HepG2 (cell line): ENCODE data around the gene PSMA7. TPM values are rescaled to one million over a fixed set of nuclear protein-coding genes. Genes with fewer than 3 reads are reported as not detected.

Experiments
- BRD4 ChIP-seq: sonication (generic); formaldehyde crosslinking; IDR thresholded peaks from 2 replicates; pipeline ENCODE4 v1.4.0; 2020; ENCODE audit warnings: missing genetic modification reagents
- CENPT ChIP-seq: sonication (generic); formaldehyde crosslinking; IDR thresholded peaks from 2 replicates; pipeline ENCODE4 v1.8.0; 2022; ENCODE audit warnings: low read depth, mild to moderate bottlenecking, moderate library complexity, missing genetic modification reagents
- HMG20A ChIP-seq: IDR thresholded peaks from 2 replicates; pipeline ENCODE4 v1.6.1; 2016; ENCODE audit warnings: borderline replicate concordance
- KDM2A ChIP-seq: sonication (generic); formaldehyde crosslinking; IDR thresholded peaks from 2 replicates; pipeline ENCODE4 v1.4.0; 2020; ENCODE audit warnings: low read depth, missing genetic modification reagents, borderline replicate concordance
- MEIS2 ChIP-seq: sonication (generic); formaldehyde crosslinking; IDR thresholded peaks from 2 replicates; pipeline ENCODE4 v1.9.0; 2021; ENCODE audit warnings: mild to moderate bottlenecking, missing genetic modification reagents
- POLR2A ChIP-seq, 2 experiments: IDR thresholded peaks; 2 replicates each; pipeline ENCODE4 v1.6.1; 2011; ENCODE audit warnings: low read depth in 2 of 2, low read length in 2 of 2, mild to moderate bottlenecking in 1 of 2, moderate library complexity in 1 of 2; ENCODE audit not compliant: insufficient read depth in 1 of 2
- SAFB2 ChIP-seq: sonication (generic); formaldehyde crosslinking; IDR thresholded peaks from 2 replicates; pipeline ENCODE4 v1.5.1; 2020; ENCODE audit warnings: missing genetic modification reagents, low read depth, mild to moderate bottlenecking, borderline replicate concordance
- ZNF660 ChIP-seq: sonication (generic); formaldehyde crosslinking; IDR thresholded peaks from 2 replicates; pipeline ENCODE4 v1.5.1; 2020; ENCODE audit warnings: mild to moderate bottlenecking, low read depth, missing genetic modification reagents, borderline replicate concordance
- polyA plus RNA-seq, 8 experiments: library from polyadenylated mRNA; depleted of rRNA in 3 of 8; stranded (reverse) in 7 of 8; unstranded in 1 of 8; fragments of >200 nt; fragmentation: Illumina TruSeq in 4 of 8; extraction: Trizol in 4 of 8; gene quantifications; 2 replicates each; pipeline versions ENCODE4 v1.2.1 to v1.2.3, GENCODE V29; 2011 to 2016; ENCODE audit warnings: low read depth in 4 of 8, missing spikeins in 1 of 8, mixed read lengths in 1 of 8; ENCODE audit not compliant: insufficient read depth in 1 of 8
- total RNA-seq, 5 experiments: library from RNA; depleted of rRNA; stranded (reverse); fragments of >200 nt; fragmentation: Illumina TruSeq; extraction: Trizol; gene quantifications; 2 replicates each; pipeline ENCODE4 v1.2.3, GENCODE V29; 2016; ENCODE audit warnings: low read depth in 1 of 5
- TF ChIP-seq, protein P1 (sequence below): sonication (generic); formaldehyde crosslinking; IDR thresholded peaks from 2 replicates; pipeline ENCODE4 v1.4.0; 2020; ENCODE audit warnings: missing genetic modification reagents
- TF ChIP-seq, protein P2 (sequence below): sonication (generic); formaldehyde crosslinking; IDR thresholded peaks from 2 replicates; pipeline ENCODE4 v1.5.1; 2020; ENCODE audit warnings: missing genetic modification reagents, mild to moderate bottlenecking, borderline replicate concordance
- TF ChIP-seq, protein P3 (sequence below): IDR thresholded peaks from 2 replicates; pipeline ENCODE4 v1.6.1; 2018; ENCODE audit warnings: missing genetic modification reagents
- TF ChIP-seq, protein P4 (sequence below): sonication (generic); formaldehyde crosslinking; IDR thresholded peaks from 2 replicates; pipeline ENCODE4 v1.4.0; 2020; ENCODE audit warnings: low read depth, mild to moderate bottlenecking, missing genetic modification reagents
- TF ChIP-seq, protein P5 (sequence below): IDR thresholded peaks from 2 replicates; pipeline ENCODE4 v1.6.1; 2016; ENCODE audit warnings: missing compliant biosample characterization, missing genetic modification reagents, borderline replicate concordance
- TF ChIP-seq, protein P6 (sequence below): sonication (generic); formaldehyde crosslinking; IDR thresholded peaks from 2 replicates; pipeline ENCODE4 v1.4.0; 2020; ENCODE audit warnings: missing genetic modification reagents
- TF ChIP-seq, protein P7 (sequence below): sonication (generic); formaldehyde crosslinking; IDR thresholded peaks from 2 replicates; pipeline ENCODE4 v1.4.0; 2020; ENCODE audit warnings: low read depth, missing genetic modification reagents

Gene PSMA7
- total and polyA plus RNA-seq, 2 of the 13 experiments (the other 11 are each of a cell fraction or from before 2014, with no cell fraction given): 531 to 631 TPM

DNA sequence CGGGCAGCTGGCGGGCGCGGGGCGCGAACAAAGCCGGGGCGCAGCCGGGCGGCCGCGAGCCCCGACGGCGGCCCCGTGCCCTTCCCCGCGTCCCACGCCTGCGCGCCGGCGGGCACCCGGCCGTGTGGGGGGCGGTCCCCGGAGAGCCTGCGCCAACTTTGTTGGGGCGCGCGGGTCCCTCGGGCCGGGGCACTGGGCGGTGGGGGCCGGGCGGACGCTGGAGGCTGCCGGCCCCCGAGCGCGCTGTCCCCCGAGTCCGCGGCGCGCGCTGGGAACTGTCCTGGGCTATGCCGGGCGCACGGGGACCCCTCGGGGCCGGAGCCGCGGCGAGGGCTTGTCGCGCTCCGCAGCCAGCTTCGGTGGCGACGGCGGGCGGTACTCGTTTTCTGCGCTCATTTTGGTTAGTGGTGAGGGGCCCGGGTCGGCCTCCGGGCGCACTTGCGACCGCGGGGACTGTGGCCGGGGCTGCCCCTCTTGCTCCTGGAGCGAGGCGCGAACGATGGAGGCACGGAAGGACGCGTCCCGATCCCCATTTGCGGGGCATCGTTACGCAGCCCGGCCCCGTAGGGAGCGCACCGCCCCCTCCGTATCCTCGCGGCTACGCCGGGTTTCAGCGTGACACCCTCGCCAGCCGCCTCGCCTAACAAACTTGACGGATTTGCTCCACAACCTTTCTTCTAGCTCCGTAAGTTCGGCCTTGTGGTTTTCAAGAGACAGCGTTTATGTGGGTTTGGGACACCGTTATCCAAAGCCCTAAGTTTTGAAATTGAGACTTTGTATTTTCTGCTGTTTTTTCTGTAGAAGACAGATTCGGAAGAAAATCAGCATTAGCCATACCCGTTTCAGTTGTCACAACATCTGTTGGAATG lies 997 bp upstream of the PSMA7 start (continued):
- TF ChIP-seq, protein P1, sequence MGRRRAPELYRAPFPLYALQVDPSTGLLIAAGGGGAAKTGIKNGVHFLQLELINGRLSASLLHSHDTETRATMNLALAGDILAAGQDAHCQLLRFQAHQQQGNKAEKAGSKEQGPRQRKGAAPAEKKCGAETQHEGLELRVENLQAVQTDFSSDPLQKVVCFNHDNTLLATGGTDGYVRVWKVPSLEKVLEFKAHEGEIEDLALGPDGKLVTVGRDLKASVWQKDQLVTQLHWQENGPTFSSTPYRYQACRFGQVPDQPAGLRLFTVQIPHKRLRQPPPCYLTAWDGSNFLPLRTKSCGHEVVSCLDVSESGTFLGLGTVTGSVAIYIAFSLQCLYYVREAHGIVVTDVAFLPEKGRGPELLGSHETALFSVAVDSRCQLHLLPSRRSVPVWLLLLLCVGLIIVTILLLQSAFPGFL: no peak
- TF ChIP-seq CENPT (no peak), BRD4 (CRISPR knock-in tag) (no peak), MEIS2 (CRISPR knock-in tag) (no peak), HMG20A (no peak), KDM2A (CRISPR knock-in tag) (peak; percentile 82), ZNF660 (no peak), SAFB2 (no peak), POLR2A (IDR thresholded peaks at IDR 0.05; ENCODE audit: insufficient read depth in 1 of 2, low read depth in 2 of 2, low read length in 2 of 2) (peak in 1 of 2 experiments; percentile 53; a peak in 1 of 4 replicates)
- TF ChIP-seq, protein P2, sequence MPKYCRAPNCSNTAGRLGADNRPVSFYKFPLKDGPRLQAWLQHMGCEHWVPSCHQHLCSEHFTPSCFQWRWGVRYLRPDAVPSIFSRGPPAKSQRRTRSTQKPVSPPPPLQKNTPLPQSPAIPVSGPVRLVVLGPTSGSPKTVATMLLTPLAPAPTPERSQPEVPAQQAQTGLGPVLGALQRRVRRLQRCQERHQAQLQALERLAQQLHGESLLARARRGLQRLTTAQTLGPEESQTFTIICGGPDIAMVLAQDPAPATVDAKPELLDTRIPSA (CRISPR knock-in tag): no peak
- TF ChIP-seq, protein P3, sequence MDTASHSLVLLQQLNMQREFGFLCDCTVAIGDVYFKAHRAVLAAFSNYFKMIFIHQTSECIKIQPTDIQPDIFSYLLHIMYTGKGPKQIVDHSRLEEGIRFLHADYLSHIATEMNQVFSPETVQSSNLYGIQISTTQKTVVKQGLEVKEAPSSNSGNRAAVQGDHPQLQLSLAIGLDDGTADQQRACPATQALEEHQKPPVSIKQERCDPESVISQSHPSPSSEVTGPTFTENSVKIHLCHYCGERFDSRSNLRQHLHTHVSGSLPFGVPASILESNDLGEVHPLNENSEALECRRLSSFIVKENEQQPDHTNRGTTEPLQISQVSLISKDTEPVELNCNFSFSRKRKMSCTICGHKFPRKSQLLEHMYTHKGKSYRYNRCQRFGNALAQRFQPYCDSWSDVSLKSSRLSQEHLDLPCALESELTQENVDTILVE (CRISPR knock-in tag): no peak; the same call in 1 of the 2 replicates
- TF ChIP-seq, protein P4, sequence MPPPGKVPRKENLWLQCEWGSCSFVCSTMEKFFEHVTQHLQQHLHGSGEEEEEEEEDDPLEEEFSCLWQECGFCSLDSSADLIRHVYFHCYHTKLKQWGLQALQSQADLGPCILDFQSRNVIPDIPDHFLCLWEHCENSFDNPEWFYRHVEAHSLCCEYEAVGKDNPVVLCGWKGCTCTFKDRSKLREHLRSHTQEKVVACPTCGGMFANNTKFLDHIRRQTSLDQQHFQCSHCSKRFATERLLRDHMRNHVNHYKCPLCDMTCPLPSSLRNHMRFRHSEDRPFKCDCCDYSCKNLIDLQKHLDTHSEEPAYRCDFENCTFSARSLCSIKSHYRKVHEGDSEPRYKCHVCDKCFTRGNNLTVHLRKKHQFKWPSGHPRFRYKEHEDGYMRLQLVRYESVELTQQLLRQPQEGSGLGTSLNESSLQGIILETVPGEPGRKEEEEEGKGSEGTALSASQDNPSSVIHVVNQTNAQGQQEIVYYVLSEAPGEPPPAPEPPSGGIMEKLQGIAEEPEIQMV: peak; percentile 45; the same call in 1 of the 2 replicates
- TF ChIP-seq, protein P5, sequence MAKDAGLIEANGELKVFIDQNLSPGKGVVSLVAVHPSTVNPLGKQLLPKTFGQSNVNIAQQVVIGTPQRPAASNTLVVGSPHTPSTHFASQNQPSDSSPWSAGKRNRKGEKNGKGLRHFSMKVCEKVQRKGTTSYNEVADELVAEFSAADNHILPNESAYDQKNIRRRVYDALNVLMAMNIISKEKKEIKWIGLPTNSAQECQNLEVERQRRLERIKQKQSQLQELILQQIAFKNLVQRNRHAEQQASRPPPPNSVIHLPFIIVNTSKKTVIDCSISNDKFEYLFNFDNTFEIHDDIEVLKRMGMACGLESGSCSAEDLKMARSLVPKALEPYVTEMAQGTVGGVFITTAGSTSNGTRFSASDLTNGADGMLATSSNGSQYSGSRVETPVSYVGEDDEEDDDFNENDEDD (CRISPR knock-in tag): peak; percentile 73; the same call in 1 of the 2 replicates
- TF ChIP-seq, protein P6, sequence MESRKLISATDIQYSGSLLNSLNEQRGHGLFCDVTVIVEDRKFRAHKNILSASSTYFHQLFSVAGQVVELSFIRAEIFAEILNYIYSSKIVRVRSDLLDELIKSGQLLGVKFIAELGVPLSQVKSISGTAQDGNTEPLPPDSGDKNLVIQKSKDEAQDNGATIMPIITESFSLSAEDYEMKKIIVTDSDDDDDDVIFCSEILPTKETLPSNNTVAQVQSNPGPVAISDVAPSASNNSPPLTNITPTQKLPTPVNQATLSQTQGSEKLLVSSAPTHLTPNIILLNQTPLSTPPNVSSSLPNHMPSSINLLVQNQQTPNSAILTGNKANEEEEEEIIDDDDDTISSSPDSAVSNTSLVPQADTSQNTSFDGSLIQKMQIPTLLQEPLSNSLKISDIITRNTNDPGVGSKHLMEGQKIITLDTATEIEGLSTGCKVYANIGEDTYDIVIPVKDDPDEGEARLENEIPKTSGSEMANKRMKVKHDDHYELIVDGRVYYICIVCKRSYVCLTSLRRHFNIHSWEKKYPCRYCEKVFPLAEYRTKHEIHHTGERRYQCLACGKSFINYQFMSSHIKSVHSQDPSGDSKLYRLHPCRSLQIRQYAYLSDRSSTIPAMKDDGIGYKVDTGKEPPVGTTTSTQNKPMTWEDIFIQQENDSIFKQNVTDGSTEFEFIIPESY (CRISPR knock-in tag): no peak
- TF ChIP-seq, protein P7, sequence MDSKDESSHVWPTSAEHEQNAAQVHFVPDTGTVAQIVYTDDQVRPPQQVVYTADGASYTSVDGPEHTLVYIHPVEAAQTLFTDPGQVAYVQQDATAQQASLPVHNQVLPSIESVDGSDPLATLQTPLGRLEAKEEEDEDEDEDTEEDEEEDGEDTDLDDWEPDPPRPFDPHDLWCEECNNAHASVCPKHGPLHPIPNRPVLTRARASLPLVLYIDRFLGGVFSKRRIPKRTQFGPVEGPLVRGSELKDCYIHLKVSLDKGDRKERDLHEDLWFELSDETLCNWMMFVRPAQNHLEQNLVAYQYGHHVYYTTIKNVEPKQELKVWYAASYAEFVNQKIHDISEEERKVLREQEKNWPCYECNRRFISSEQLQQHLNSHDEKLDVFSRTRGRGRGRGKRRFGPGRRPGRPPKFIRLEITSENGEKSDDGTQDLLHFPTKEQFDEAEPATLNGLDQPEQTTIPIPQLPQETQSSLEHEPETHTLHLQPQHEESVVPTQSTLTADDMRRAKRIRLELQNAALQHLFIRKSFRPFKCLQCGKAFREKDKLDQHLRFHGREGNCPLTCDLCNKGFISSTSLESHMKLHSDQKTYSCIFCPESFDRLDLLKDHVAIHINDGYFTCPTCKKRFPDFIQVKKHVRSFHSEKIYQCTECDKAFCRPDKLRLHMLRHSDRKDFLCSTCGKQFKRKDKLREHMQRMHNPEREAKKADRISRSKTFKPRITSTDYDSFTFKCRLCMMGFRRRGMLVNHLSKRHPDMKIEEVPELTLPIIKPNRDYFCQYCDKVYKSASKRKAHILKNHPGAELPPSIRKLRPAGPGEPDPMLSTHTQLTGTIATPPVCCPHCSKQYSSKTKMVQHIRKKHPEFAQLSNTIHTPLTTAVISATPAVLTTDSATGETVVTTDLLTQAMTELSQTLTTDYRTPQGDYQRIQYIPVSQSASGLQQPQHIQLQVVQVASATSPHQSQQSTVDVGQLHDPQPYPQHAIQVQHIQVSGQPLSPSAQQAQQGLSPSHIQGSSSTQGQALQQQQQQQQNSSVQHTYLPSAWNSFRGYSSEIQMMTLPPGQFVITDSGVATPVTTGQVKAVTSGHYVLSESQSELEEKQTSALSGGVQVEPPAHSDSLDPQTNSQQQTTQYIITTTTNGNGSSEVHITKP: peak; percentile 95
